ENCODE data around the gene MDP1.
A peak's percentile ranks its signal among the peaks of the same experiment; 100 is the strongest.

Gene MDP1

GRCh38 chr14:24189059-24189375 lies 26.8 kb downstream of the MDP1 start:
- peaks cover 38% of the 10 kb centered on the region for H3K4me1 Mint-ChIP-seq
- DNase-seq: no peak
- no peak for ATAC-seq
- peak overlapping the region; percentile 88 for H3K27ac Mint-ChIP-seq
- no peaks in the 10 kb centered on the region for H3K9me3 Mint-ChIP-seq
- peaks cover 46% of the 10 kb centered on the region for H3K36me3 Mint-ChIP-seq (ENCODE audit: low read depth)
- no peaks in the 10 kb centered on the region for H3K27me3 Mint-ChIP-seq
- peak overlapping the region; percentile 84 for H3K4me3 Mint-ChIP-seq

- Mint-ChIP-seq H3K36me3 (ENCODE audit: low read depth) (peaks cover 46% of the 10 kb centered on the region), H3K4me1 (peaks cover 35% of the 10 kb centered on the region), H3K4me3 (peak within 1 kb of the TSS; percentile 84), H3K27me3 (no peaks in the 10 kb centered on the region), H3K27ac (peak within 1 kb of the TSS; percentile 88), H3K9me3 (no peaks in the 10 kb centered on the region)
- DNase-seq (peak; percentile 93), ATAC-seq (peak; percentile 95)
These were observed 27.4 kb downstream of the MDP1 start, which contains the start of gene IPO4 for GRCh38 chr14:24188251-24189058. Gene IPO4 (minus strand): TSS chr14:24188816. CDS start chr14:24188787, 29 bp downstream.

- H3K4me3 Mint-ChIP-seq: peak overlapping the region; percentile 84
- DNase-seq: no peak
- H3K36me3 Mint-ChIP-seq (ENCODE audit: low read depth): peaks cover 44% of the 10 kb centered on the region
- H3K9me3 Mint-ChIP-seq: no peaks in the 10 kb centered on the region
- H3K27me3 Mint-ChIP-seq: no peaks in the 10 kb centered on the region
- no peak for ATAC-seq
- H3K27ac Mint-ChIP-seq: peak overlapping the region; percentile 88
- peaks cover 28% of the 10 kb centered on the region for H3K4me1 Mint-ChIP-seq
These were observed 28.3 kb downstream of the MDP1 start for GRCh38 chr14:24187539-24187915.

GRCh38 chr14:24186831-24187538 lies 28.9 kb downstream of the MDP1 start:
- Mint-ChIP-seq H3K4me1 (peaks cover 23% of the 10 kb centered on the region), H3K9me3 (no peaks in the 10 kb centered on the region), H3K4me3 (peak overlapping the region; percentile 84), H3K27ac (no peak overlapping the region), H3K36me3 (ENCODE audit: low read depth) (peaks cover 44% of the 10 kb centered on the region), H3K27me3 (no peaks in the 10 kb centered on the region)
- ATAC-seq: no peak
- DNase-seq: no peak

GRCh38 chr14:24185741-24186140 lies 30.1 kb downstream of the MDP1 start:
- H3K36me3 Mint-ChIP-seq (ENCODE audit: low read depth): peaks cover 43% of the 10 kb centered on the region
- ATAC-seq (no peak), DNase-seq (no peak)
- H3K27ac Mint-ChIP-seq: no peak overlapping the region
- H3K27me3 Mint-ChIP-seq: no peaks in the 10 kb centered on the region
- H3K4me1 Mint-ChIP-seq: peaks cover 16% of the 10 kb centered on the region
- no peaks in the 10 kb centered on the region for H3K9me3 Mint-ChIP-seq
- no peak overlapping the region for H3K4me3 Mint-ChIP-seq

- no peaks in the 10 kb centered on the region for H3K27me3 Mint-ChIP-seq
- H3K4me1 Mint-ChIP-seq: peaks cover 16% of the 10 kb centered on the region
- peaks cover 41% of the 10 kb centered on the region for H3K36me3 Mint-ChIP-seq (ENCODE audit: low read depth)
- DNase-seq (no peak), ATAC-seq (no peak)
- no peak overlapping the region for H3K27ac Mint-ChIP-seq
- no peak overlapping the region for H3K4me3 Mint-ChIP-seq
- no peaks in the 10 kb centered on the region for H3K9me3 Mint-ChIP-seq
These were observed 30.8 kb downstream of the MDP1 start for GRCh38 chr14:24185026-24185425.

GRCh38 chr14:24184104-24184970 lies 31.5 kb downstream of the MDP1 start:
- Mint-ChIP-seq H3K4me3 (no peak overlapping the region), H3K27ac (no peak overlapping the region), H3K4me1 (peaks cover 14% of the 10 kb centered on the region), H3K27me3 (no peaks in the 10 kb centered on the region), H3K9me3 (no peaks in the 10 kb centered on the region), H3K36me3 (ENCODE audit: low read depth) (peaks cover 42% of the 10 kb centered on the region)
- DNase-seq (no peak), ATAC-seq (no peak)

- peaks cover 11% of the 10 kb centered on the region for H3K4me1 Mint-ChIP-seq
- H3K27me3 Mint-ChIP-seq: no peaks in the 10 kb centered on the region
- no peak for DNase-seq
- H3K9me3 Mint-ChIP-seq: no peaks in the 10 kb centered on the region
- ATAC-seq: no peak
- no peak overlapping the region for H3K4me3 Mint-ChIP-seq
- peaks cover 43% of the 10 kb centered on the region for H3K36me3 Mint-ChIP-seq (ENCODE audit: low read depth)
- H3K27ac Mint-ChIP-seq: no peak overlapping the region
These were observed 32.8 kb downstream of the MDP1 start for GRCh38 chr14:24183014-24183481.

GRCh38 chr14:24182110-24182882 lies 33.6 kb downstream of the MDP1 start:
- H3K4me3 Mint-ChIP-seq: no peak overlapping the region
- no peak overlapping the region for H3K27ac Mint-ChIP-seq
- peaks cover 45% of the 10 kb centered on the region for H3K36me3 Mint-ChIP-seq (ENCODE audit: low read depth)
- DNase-seq: no peak
- H3K4me1 Mint-ChIP-seq: peaks cover 5% of the 10 kb centered on the region
- no peaks in the 10 kb centered on the region for H3K9me3 Mint-ChIP-seq
- no peak for ATAC-seq
- H3K27me3 Mint-ChIP-seq: no peaks in the 10 kb centered on the region

GRCh38 chr14:24181371-24182077 lies 34.3 kb downstream of the MDP1 start:
- ATAC-seq (no peak), DNase-seq (no peak)
- H3K27ac Mint-ChIP-seq: no peak overlapping the region
- no peaks in the 10 kb centered on the region for H3K27me3 Mint-ChIP-seq
- no peaks in the 10 kb centered on the region for H3K9me3 Mint-ChIP-seq
- H3K4me3 Mint-ChIP-seq: no peak overlapping the region
- peaks cover 39% of the 10 kb centered on the region for H3K36me3 Mint-ChIP-seq (ENCODE audit: low read depth)
- no peaks in the 10 kb centered on the region for H3K4me1 Mint-ChIP-seq

GRCh38 chr14:24179961-24180796 lies 35.7 kb downstream of the MDP1 start:
- no peaks in the 10 kb centered on the region for H3K4me1 Mint-ChIP-seq
- DNase-seq (no peak), ATAC-seq (no peak)
- no peaks in the 10 kb centered on the region for H3K9me3 Mint-ChIP-seq
- H3K27ac Mint-ChIP-seq: peak overlapping the region; percentile 47
- H3K27me3 Mint-ChIP-seq: no peaks in the 10 kb centered on the region
- no peak overlapping the region for H3K4me3 Mint-ChIP-seq
- H3K36me3 Mint-ChIP-seq (ENCODE audit: low read depth): peaks cover 29% of the 10 kb centered on the region

GRCh38 chr14:24179294-24179960 lies 36.4 kb downstream of the MDP1 start:
- no peaks in the 10 kb centered on the region for H3K4me1 Mint-ChIP-seq
- peak overlapping the region; percentile 47 for H3K27ac Mint-ChIP-seq
- no peak overlapping the region for H3K4me3 Mint-ChIP-seq
- H3K27me3 Mint-ChIP-seq: no peaks in the 10 kb centered on the region
- peaks cover 27% of the 10 kb centered on the region for H3K36me3 Mint-ChIP-seq (ENCODE audit: low read depth)
- no peak for ATAC-seq
- H3K9me3 Mint-ChIP-seq: no peaks in the 10 kb centered on the region
- DNase-seq: no peak
